ENCODE results near the gene BAIAP2.

The BAIAP2 gene

DNA sequence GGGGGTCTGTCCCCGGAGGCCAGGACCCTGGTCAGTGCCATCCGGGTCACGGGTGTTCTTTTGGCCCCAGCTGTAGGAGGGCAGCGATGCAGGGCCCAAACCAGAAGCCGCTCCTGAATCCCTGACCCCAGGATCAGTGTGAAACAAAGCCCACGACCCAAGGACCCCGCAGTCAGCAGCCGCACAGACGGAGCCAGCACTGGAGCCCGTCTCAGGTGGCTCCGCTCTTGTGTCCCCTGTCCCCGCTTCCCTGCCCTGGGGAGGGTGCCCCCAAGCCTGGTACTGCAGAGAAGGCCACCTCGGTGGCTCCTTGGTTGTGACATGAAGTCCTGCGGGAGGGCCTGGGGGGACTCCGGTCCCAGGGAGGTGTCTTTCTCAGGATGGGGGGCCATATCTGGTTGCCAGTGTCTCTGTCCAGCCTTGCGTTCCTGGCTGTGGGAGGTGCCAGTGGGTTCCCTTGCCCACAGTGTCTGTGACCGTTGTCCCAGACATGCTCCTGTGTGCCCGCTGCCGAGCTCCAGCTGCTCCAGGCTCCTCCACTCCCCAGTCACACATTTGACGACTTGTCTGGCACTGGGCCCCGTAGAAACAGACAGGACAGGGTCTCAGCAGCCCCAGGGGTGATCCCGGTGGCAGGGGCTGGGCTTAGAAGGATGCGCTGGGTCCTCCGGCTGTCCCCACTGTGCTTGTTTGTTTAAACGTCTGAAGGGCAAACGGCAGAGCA lies 33.6 kb downstream of the BAIAP2 start:
- Histone ChIP-seq H3K27me3 (replicated peaks) (no peaks in the 10 kb centered on the region), H3K36me3 (replicated peaks) (peaks cover 2% of the 10 kb centered on the region), H3K4me3 (ENCODE audit: low read depth, low read length) (no peak overlapping the region), H3K27ac (no peak overlapping the region)
- TF ChIP-seq, protein P1, sequence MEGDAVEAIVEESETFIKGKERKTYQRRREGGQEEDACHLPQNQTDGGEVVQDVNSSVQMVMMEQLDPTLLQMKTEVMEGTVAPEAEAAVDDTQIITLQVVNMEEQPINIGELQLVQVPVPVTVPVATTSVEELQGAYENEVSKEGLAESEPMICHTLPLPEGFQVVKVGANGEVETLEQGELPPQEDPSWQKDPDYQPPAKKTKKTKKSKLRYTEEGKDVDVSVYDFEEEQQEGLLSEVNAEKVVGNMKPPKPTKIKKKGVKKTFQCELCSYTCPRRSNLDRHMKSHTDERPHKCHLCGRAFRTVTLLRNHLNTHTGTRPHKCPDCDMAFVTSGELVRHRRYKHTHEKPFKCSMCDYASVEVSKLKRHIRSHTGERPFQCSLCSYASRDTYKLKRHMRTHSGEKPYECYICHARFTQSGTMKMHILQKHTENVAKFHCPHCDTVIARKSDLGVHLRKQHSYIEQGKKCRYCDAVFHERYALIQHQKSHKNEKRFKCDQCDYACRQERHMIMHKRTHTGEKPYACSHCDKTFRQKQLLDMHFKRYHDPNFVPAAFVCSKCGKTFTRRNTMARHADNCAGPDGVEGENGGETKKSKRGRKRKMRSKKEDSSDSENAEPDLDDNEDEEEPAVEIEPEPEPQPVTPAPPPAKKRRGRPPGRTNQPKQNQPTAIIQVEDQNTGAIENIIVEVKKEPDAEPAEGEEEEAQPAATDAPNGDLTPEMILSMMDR (IDR thresholded peaks at IDR 0.05; ENCODE audit: low read depth, low read length, missing control alignments) = no peak
- in situ Hi-C loops (cut with HindIII; ENCODE audit: low pct_ligation_motif_present, low sequenced_read_pairs) = no loop called here
- no peak for DNase-seq

DNA sequence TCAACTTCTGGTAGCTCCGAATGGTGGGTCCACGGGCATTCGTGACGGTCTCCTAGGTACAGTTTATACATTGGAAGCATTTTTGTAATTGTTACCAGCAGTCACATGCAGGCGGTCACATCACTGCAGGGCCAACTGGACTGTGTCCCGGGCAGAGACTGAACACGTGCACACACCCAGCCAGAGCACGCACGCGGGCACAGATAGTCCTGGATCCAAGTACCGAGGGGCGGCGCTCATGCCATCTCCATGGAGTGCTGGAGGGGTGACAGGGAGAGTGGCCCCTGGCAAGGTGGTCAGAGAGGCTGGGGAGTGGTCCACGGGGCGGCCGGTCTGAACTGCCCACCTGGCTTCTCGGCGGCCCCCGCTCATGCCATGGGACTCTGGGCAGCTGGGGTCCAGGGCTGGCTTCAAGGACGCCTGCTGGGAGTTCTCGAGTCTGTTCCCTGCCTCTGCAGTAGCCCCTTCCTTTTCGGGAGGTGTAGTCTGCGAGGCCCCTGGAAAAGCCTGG lies 34.2 kb downstream of the BAIAP2 start:
- H3K27me3 ChIP-seq (replicated peaks) = no peaks in the 10 kb centered on the region
- H3K27ac ChIP-seq = no peak overlapping the region
- peaks cover 2% of the 10 kb centered on the region for H3K36me3 ChIP-seq (replicated peaks)
- TF ChIP-seq, protein P1 (IDR thresholded peaks at IDR 0.05; ENCODE audit: low read depth, low read length, missing control alignments) = no peak
- H3K4me3 ChIP-seq (ENCODE audit: low read depth, low read length) = no peak overlapping the region
- no peak for DNase-seq
- in situ Hi-C loops (cut with HindIII; ENCODE audit: low pct_ligation_motif_present, low sequenced_read_pairs) = no loop called here

DNA sequence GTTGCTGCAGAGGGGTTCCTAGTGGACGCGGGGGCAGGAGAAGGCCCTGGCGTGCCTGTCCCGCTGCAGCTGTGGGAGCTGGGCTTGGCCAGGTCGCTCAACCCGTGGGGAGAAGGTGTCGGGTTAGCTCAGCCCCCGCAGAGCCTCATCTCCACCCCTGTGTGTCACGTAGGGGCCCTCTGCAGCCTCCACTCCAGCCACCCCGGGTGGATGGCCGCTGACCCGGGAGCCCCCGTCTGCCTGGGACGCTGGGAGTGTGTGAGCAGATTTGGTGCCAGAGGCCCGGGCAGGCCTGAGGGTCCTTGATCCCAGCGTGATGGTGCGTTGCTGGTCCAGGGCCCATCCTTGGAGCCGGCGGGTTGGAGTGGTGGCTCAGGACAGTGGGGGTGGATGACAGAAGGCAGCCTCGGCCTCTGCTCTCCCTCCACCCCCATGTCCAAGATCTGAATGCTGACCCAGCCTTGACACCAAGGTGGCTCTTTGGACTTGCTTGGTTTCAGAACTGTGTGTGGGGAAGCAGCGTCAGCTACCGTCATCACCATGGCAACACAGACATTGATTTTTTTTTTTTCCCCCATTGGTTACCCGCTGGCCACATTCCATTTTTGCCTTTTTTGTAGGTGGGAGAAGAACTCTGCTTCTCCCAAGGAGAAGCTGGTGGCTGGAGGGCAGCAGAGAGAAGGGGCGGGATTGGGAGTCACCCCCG lies 35.7 kb downstream of the BAIAP2 start:
- Histone ChIP-seq H3K36me3 (replicated peaks) (peaks cover 2% of the 10 kb centered on the region), H3K27ac (no peak overlapping the region), H3K4me3 (ENCODE audit: low read depth, low read length) (no peak overlapping the region), H3K27me3 (replicated peaks) (no peaks in the 10 kb centered on the region)
- DNase-seq = no peak
- in situ Hi-C loops (cut with HindIII; ENCODE audit: low pct_ligation_motif_present, low sequenced_read_pairs) = no loop called here
- TF ChIP-seq, protein P1 (IDR thresholded peaks at IDR 0.05; ENCODE audit: low read depth, low read length, missing control alignments) = no peak

DNA sequence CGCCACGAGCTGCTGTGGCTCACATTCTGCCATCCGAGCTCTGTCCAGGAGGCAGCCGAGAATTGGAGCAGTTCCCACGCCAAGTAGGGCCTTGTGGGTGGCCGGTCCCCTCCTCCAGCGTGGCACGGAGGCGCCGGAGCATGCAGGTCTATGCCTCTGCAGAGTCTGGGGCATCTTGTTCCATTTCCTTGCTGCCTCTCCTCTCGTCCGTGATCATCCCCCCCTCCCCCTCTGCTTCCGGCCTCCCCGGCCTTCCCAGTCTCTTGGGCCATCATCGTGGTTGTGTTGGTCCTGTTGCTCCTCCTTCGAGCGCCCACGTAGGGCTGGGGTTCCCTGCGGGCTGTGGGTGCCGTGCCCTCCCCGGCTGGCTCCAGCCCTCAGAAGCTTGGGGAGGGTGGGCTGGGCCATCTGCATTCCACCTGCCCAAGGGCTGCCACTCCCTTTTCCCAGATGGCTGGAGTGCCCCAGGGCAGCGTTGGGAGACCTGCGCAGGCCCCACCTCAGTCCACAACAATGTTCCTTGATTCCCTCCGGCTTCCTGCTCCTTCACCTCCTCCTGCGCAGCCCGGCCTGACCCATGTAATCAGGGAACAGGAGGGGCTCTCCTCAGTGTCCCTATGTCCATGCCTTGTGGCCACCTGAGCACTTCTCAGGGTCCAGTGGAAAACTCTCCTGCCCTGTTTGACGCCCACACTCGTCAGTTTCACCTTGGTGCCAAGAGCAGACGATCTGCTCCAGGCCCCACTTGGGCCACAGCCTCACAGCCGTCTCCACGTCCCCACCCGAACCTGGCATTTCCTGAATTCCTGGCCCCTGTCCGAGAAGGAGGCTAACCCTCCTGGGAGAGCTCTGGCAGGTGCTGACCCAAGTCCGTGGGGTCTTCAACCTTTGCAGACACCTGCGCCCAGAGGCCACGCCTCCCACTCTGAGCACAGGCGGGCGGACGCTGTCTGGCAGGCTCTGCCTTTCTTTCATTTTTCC lies 37.1 kb downstream of the BAIAP2 start:
- in situ Hi-C loops (cut with HindIII; ENCODE audit: low pct_ligation_motif_present, low sequenced_read_pairs) = no loop called here
- Histone ChIP-seq H3K36me3 (replicated peaks) (no peaks in the 10 kb centered on the region), H3K27ac (no peak overlapping the region), H3K27me3 (replicated peaks) (no peaks in the 10 kb centered on the region), H3K4me3 (ENCODE audit: low read depth, low read length) (no peak overlapping the region)
- TF ChIP-seq, protein P1 (IDR thresholded peaks at IDR 0.05; ENCODE audit: low read depth, low read length, missing control alignments) = no peak
- DNase-seq = no peak

DNA sequence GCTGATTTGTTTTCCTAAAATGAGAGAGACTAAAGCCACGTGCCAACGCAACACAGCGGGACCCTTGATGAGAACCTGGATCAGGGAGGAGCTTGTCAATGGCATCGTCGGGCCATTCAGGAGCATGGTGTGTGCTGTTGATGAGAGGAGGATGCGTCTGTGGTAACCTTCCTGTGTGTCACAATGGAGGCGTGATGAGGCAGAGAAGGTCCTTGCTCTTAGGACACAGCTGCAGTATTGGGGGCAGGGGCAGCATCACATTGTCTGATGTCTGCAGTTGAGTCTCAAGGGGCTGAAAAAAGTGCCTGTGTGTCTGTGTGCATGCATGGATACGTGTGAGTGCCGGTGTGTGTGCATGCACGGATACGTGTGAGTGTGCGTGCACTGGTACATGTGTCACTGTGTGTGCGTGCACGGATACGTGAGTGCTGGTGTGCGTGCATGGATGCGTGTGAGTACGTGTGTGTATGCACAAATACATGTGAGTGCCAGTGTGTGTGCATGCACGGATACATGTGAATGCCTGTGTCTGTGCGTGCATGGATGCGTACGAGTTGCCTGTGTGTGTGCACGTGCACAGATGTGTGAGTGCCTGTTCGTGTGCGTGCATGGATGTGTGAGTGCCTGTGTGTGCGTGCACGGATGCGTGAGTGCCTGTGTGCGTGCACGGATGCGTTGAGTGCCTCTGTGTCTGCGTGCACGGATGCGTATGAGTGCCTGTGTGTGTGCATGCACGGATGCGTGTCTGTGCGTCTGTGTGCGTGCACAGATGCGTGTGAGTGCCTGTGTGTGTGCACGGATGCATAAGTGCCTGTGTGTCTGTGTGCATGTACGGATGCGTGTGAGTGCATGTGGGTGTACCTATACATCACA lies 39.3 kb downstream of the BAIAP2 start:
- TF ChIP-seq, protein P1 (IDR thresholded peaks at IDR 0.05; ENCODE audit: low read depth, low read length, missing control alignments) = no peak
- in situ Hi-C loops (cut with HindIII; ENCODE audit: low pct_ligation_motif_present, low sequenced_read_pairs) = no loop called here
- DNase-seq = no peak
- H3K36me3 ChIP-seq (replicated peaks) = no peaks in the 10 kb centered on the region
- no peak overlapping the region for H3K27ac ChIP-seq
- H3K4me3 ChIP-seq (ENCODE audit: low read depth, low read length) = no peak overlapping the region
- H3K27me3 ChIP-seq (replicated peaks) = no peaks in the 10 kb centered on the region

All from brain microvascular endothelial cell (primary cell).